DMS114 treated with DMSO at 0.1 percent for 48 hours (cell line): ENCODE measurements around the gene ENO4.

ENCODE experiments used
- DNase-seq: peaks from one replicate; lab custom pipeline; 2025; ENCODE audit not compliant: unreplicated experiment; lab: John Stamatoyannopoulos, UW

The ENO4 gene

GRCh38 chr10:116831086-116831485 lies 18.2 kb upstream of the ENO4 start:
- DNase-seq: no peak

- no peak for DNase-seq
These were observed 17.5 kb upstream of the ENO4 start for GRCh38 chr10:116831790-116832189.

- no peak for DNase-seq
These were observed 15.0 kb upstream of the ENO4 start for GRCh38 chr10:116833986-116834985.

GRCh38 chr10:116835658-116836057 lies 13.6 kb upstream of the ENO4 start:
- no peak for DNase-seq

GRCh38 chr10:116836083-116836482 lies 13.2 kb upstream of the ENO4 start:
- DNase-seq: no peak

- DNase-seq: no peak
These were observed 12.3 kb upstream of the ENO4 start for GRCh38 chr10:116836902-116837523.

GRCh38 chr10:116838143-116838725 lies 11.1 kb upstream of the ENO4 start:
- DNase-seq: no peak

- DNase-seq: no peak
These were observed 8.8 kb upstream of the ENO4 start for GRCh38 chr10:116840389-116841075.

GRCh38 chr10:116845823-116846222 lies 3.5 kb upstream of the ENO4 start:
- DNase-seq: no peak

- DNase-seq: no peak
These were observed 1.0 kb upstream of the ENO4 start for GRCh38 chr10:116848032-116848943.

GRCh38 chr10:116848944-116849247 lies 403 bp upstream of the ENO4 start:
- no peak for DNase-seq

- no peak for DNase-seq
These were observed 836 bp downstream of the ENO4 start for GRCh38 chr10:116850058-116850611.

GRCh38 chr10:116852246-116852645 lies 2.9 kb downstream of the ENO4 start:
- no peak for DNase-seq

GRCh38 chr10:116853287-116853686 lies 4.0 kb downstream of the ENO4 start:
- DNase-seq: no peak

GRCh38 chr10:116853701-116854100 lies 4.4 kb downstream of the ENO4 start:
- no peak for DNase-seq

- DNase-seq: no peak
These were observed 7.9 kb downstream of the ENO4 start for GRCh38 chr10:116857156-116857555.

- DNase-seq: no peak
These were observed 12.5 kb downstream of the ENO4 start for GRCh38 chr10:116861796-116862195.

- DNase-seq: no peak
These were observed 15.1 kb downstream of the ENO4 start for GRCh38 chr10:116864436-116864835.

- no peak for DNase-seq
These were observed 16.8 kb downstream of the ENO4 start for GRCh38 chr10:116866066-116866465.

GRCh38 chr10:116866987-116867595 lies 17.8 kb downstream of the ENO4 start:
- DNase-seq: no peak
